ENCODE data around the gene NELFB.

NELFB gene

GRCh38 chr9:137303151-137303892 lies 48.2 kb downstream of the NELFB start:
- DNase-seq (ENCODE audit: low read depth): no peak

GRCh38 chr9:137303893-137304382 lies 48.8 kb downstream of the NELFB start:
- no peak for DNase-seq (ENCODE audit: low read depth)

- DNase-seq (ENCODE audit: low read depth): no peak
Observed at GRCh38 chr9:137304383-137305059, 49.4 kb downstream of the NELFB start.

GRCh38 chr9:137305060-137305797 lies 50.1 kb downstream of the NELFB start:
- peak; percentile 51 for DNase-seq (ENCODE audit: low read depth)

GRCh38 chr9:137305798-137306065 lies 50.6 kb downstream of the NELFB start:
- no peak for DNase-seq (ENCODE audit: low read depth)

GRCh38 chr9:137306066-137306849 lies 51.1 kb downstream of the NELFB start:
- DNase-seq (ENCODE audit: low read depth): no peak

- DNase-seq (ENCODE audit: low read depth): no peak
Observed at GRCh38 chr9:137306850-137307254, 51.7 kb downstream of the NELFB start.

- no peak for DNase-seq (ENCODE audit: low read depth)
Observed at GRCh38 chr9:137307255-137308056, 52.3 kb downstream of the NELFB start.

- no peak for DNase-seq (ENCODE audit: low read depth)
Observed at GRCh38 chr9:137308057-137308619, 53.0 kb downstream of the NELFB start.

- no peak for DNase-seq (ENCODE audit: low read depth)
Observed at GRCh38 chr9:137309368-137310188, 54.5 kb downstream of the NELFB start.

GRCh38 chr9:137310189-137311052 lies 55.3 kb downstream of the NELFB start:
- DNase-seq (ENCODE audit: low read depth): no peak

GRCh38 chr9:137311171-137311985 lies 56.3 kb downstream of the NELFB start:
- peak; percentile 27 for DNase-seq (ENCODE audit: low read depth)

GRCh38 chr9:137311986-137312851 lies 57.1 kb downstream of the NELFB start:
- DNase-seq (ENCODE audit: low read depth): no peak

- DNase-seq (ENCODE audit: low read depth): no peak
Observed at GRCh38 chr9:137312852-137313325, 57.8 kb downstream of the NELFB start.

- no peak for DNase-seq (ENCODE audit: low read depth)
Observed at GRCh38 chr9:137313326-137313936, 58.3 kb downstream of the NELFB start.

GRCh38 chr9:137313956-137314560 lies 58.9 kb downstream of the NELFB start:
- no peak for DNase-seq (ENCODE audit: low read depth)

All from EH (cell line).